Tibial nerve (tissue), 4 donors: Measurements from ENCODE around the gene FGD6.

Experiments
- EP300 ChIP-seq, 2 donors: sonication (generic); formaldehyde crosslinking; IDR thresholded peaks; one replicate each; pipeline ENCODE4 v1.6.1; 2017; ENCODE audit warnings: antibody characterized with exemption in 2 of 2, mild to moderate bottlenecking in 1 of 2
- POLR2A ChIP-seq, 2 donors: fragments of 450-650 bp; IDR thresholded peaks; one replicate each; pipeline ENCODE4 v1.6.1; 2017; ENCODE audit warnings: antibody characterized with exemption in 2 of 2, mild to moderate bottlenecking in 2 of 2, moderate library complexity in 2 of 2
- TF ChIP-seq, protein P1 (sequence below), 5 experiments: fragments of 200-600 bp in 3 of 5; fragments of 450-650 bp in 2 of 5; sonication (generic) in 3 of 5; IDR thresholded peaks; one replicate each; pipeline ENCODE4 v1.5.1; 2016 to 2019; ENCODE audit warnings: antibody characterized with exemption in 5 of 5, mild to moderate bottlenecking in 3 of 5, moderate library complexity in 2 of 5

DNA sequence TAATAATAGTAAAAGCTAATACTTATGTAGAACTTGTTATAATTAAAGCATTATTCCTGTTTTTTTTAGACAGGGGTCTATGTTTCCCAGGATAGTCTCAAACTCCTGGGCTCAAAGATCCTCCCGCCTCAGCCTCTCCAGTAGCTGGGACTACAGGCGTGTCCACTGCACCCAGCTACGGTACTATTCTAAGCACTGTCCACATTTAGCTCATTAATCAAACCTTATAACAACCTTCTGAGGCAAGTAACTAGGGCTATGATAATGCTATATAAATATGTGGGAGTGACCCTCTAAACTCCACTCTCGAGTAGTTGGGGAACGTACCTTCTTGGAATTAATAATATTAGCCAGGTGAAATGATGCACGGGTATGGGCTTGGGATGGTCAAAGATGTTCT is 83.2 kb downstream of the FGD6 start:
- TF ChIP-seq, protein P1, sequence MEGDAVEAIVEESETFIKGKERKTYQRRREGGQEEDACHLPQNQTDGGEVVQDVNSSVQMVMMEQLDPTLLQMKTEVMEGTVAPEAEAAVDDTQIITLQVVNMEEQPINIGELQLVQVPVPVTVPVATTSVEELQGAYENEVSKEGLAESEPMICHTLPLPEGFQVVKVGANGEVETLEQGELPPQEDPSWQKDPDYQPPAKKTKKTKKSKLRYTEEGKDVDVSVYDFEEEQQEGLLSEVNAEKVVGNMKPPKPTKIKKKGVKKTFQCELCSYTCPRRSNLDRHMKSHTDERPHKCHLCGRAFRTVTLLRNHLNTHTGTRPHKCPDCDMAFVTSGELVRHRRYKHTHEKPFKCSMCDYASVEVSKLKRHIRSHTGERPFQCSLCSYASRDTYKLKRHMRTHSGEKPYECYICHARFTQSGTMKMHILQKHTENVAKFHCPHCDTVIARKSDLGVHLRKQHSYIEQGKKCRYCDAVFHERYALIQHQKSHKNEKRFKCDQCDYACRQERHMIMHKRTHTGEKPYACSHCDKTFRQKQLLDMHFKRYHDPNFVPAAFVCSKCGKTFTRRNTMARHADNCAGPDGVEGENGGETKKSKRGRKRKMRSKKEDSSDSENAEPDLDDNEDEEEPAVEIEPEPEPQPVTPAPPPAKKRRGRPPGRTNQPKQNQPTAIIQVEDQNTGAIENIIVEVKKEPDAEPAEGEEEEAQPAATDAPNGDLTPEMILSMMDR (IDR thresholded peaks at IDR 0.05): no peak
- TF ChIP-seq POLR2A (IDR thresholded peaks at IDR 0.05) (no peak), EP300 (IDR thresholded peaks at IDR 0.05) (no peak)
